Mesendoderm (in vitro differentiated cells): Measurements from ENCODE around the gene FAM131C.

Experiments
- DNase-seq: peaks from one replicate; pipeline ENCODE4 v3.0.0; 2013
- H2AK5ac ChIP-seq: 2 replicates; pipeline ENCODE4 v1.6.1; 2013; ENCODE audit warnings: low read length, inconsistent platforms
- H2BK120ac ChIP-seq: 2 replicates; pipeline ENCODE4 v1.6.1; 2013; ENCODE audit warnings: low read depth, mild to moderate bottlenecking, low read length, moderate library complexity, mixed read lengths
- H2BK15ac ChIP-seq: replicated peaks from 2 replicates; pipeline ENCODE4 v1.6.1; 2013; ENCODE audit warnings: low read depth, mild to moderate bottlenecking, moderate library complexity
- H2BK5ac ChIP-seq: 2 replicates; pipeline ENCODE4 v1.6.1; 2013; ENCODE audit warnings: low read length, inconsistent platforms
- H3K18ac ChIP-seq: 2 replicates; pipeline ENCODE4 v1.6.1; 2013; ENCODE audit warnings: mild to moderate bottlenecking, low read length, mixed read lengths
- H3K23ac ChIP-seq: one replicate; pipeline ENCODE4 v1.6.1; 2013; ENCODE audit warnings: low read length
- H3K27ac ChIP-seq: 2 replicates; pipeline ENCODE4 v1.5.1; 2013; ENCODE audit warnings: low read depth, mild to moderate bottlenecking, inconsistent platforms, low read length, moderate library complexity
- H3K27me3 ChIP-seq: 2 replicates; pipeline ENCODE4 v1.6.1; 2013; ENCODE audit warnings: low read length, control low read depth, mild to moderate bottlenecking, inconsistent platforms; ENCODE audit not compliant: insufficient read depth, poor library complexity
- H3K36me3 ChIP-seq: 2 replicates; pipeline ENCODE4 v1.6.1; 2013; ENCODE audit warnings: low read length, inconsistent platforms; ENCODE audit not compliant: control insufficient read depth, insufficient read depth
- H3K4ac ChIP-seq: one replicate; pipeline ENCODE4 v1.6.1; 2013; ENCODE audit warnings: low read depth, mild to moderate bottlenecking, low read length, moderate library complexity
- H3K4me1 ChIP-seq: 2 replicates; pipeline ENCODE4 v1.6.1; 2013; ENCODE audit warnings: low read depth, low read length, inconsistent platforms; ENCODE audit not compliant: control insufficient read depth
- H3K4me2 ChIP-seq: 2 replicates; pipeline ENCODE4 v1.6.1; 2013; ENCODE audit warnings: low read length
- H3K4me3 ChIP-seq: 2 replicates; pipeline ENCODE4 v1.5.1; 2013; ENCODE audit warnings: mild to moderate bottlenecking, low read length
- H3K56ac ChIP-seq: one replicate; pipeline ENCODE4 v1.6.1; 2013; ENCODE audit warnings: low read length
- H3K79me1 ChIP-seq: 2 replicates; pipeline ENCODE4 v1.6.1; 2013; ENCODE audit warnings: low read length, inconsistent platforms
- H3K79me2 ChIP-seq: 2 replicates; pipeline ENCODE4 v1.6.1; 2013; ENCODE audit warnings: mild to moderate bottlenecking, low read length; ENCODE audit not compliant: control insufficient read depth, insufficient read depth
- H3K9ac ChIP-seq: 2 replicates; pipeline ENCODE4 v1.6.1; 2013; ENCODE audit warnings: low read length, inconsistent platforms
- H4K5ac ChIP-seq: one replicate; pipeline ENCODE4 v1.6.1; 2013; ENCODE audit warnings: low read length
- H4K8ac ChIP-seq: one replicate; pipeline ENCODE4 v1.6.1; 2013; ENCODE audit warnings: low read depth, mild to moderate bottlenecking, control low read depth, low read length, moderate library complexity
- WGBS: extraction: QIAGEN DNeasy Blood & Tissue Kit; methylation state at CpG from one replicate; pipeline ENCODE4 v1.1.7; 2013; ENCODE audit warnings: low lambda C conversion rate, missing lambda C conversion rate; ENCODE audit not compliant: insufficient coverage; ENCODE audit errors: extremely low coverage; 5-methylcytosine and 5-hydroxymethylcytosine counted together

Gene FAM131C

DNA sequence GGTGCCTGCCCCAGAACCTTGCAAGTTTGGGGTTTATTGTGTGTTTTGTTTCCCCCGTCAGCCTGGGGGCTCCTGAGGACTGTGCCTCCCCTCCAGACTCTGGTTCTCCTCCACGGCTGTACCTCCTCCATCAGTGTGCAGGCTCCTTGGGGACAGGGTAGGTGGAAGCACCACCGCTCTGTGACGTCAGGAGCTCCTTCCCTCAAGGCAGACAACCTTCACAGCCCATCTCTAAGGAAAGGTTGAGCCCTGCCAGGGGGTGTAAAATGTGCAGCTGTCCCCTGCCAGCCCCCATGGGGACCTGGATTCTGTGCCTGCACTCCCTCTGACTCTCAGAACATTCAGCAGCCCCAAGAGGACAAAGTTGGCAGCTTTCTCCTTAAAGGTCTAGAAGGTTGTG lies 55.1 kb downstream of the FAM131C start:
- DNase-seq, result no peak
- H3K4me1 ChIP-seq, result peaks cover 3% of the 10 kb centered on the region

DNA sequence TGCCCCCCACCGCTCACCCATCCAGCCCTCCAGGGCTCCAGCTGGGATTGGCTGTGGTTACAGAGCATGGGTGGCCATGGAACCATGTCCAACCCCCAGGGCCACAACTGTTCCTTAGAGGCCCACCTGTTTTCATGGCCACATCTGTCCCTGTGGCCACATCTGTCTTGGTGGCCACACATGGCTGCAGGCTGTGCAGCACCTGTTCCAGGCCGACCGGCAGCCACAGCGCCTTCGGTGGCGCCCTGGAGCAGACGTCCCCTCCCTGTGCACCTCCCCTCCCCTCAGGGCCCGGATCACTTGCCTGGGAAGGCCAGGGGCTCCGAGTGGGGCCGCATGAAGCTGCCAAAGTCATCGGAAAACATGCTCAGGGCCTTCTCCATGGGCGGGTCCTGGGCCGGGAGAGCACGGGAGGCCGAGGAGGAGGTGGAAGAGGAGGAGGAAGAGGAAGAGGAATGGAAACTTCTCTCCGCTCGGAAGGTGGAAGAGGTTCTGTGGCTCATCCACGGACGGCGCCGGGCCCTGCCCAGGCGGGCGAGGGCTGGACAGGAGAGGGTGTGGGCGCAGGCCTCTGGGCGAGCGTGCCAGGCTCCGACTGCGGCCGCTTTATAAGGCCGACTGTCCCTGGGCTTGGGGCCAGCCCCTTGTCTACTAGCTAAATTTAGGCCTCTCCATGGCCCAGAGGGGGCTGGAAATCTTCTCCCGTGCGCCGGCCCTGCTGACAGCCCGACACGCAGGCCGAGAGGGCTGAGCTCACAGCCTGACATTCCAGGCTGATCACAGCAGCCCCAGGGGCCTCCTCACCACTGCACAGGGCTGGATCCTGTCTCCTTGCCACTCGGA lies 55.8 kb downstream of the FAM131C start, which contains the start of gene HSPB7:
HSPB7 (minus strand) TSS at position 583 of the 843 bp plus-strand sequence; CDS start at position 503, 80 bp downstream.
- Histone ChIP-seq H3K18ac (no peak within 1 kb of the TSS), H3K79me1 (no peaks in the 10 kb centered on the region), H3K4me3 (no peak within 1 kb of the TSS), H3K56ac (peak within 1 kb of the TSS; percentile 54), H3K27me3 (no peaks in the 10 kb centered on the region), H4K8ac (no peak within 1 kb of the TSS), H2BK15ac (no peak within 1 kb of the TSS), H3K4me2 (no peak within 1 kb of the TSS), H3K36me3 (no peaks in the 10 kb centered on the region), H2BK120ac (no peak within 1 kb of the TSS), H2AK5ac (no peak within 1 kb of the TSS), H4K5ac (no peak within 1 kb of the TSS), H3K4ac (no peak within 1 kb of the TSS), H3K9ac (no peak within 1 kb of the TSS), H3K23ac (no peak within 1 kb of the TSS), H2BK5ac (no peak within 1 kb of the TSS), H3K79me2 (no peaks in the 10 kb centered on the region), H3K27ac (no peak within 1 kb of the TSS), H3K4me1 (peaks cover 3% of the 10 kb centered on the region)
- no CpG with 5 or more reads among the region's 37 CpGs for WGBS
- DNase-seq, result peak; percentile 74

More for the DNA sequence above, 55.1 kb downstream of the FAM131C start:
- Histone ChIP-seq H3K4ac (no peak overlapping the region), H2AK5ac (no peak overlapping the region), H4K5ac (no peak overlapping the region), H2BK120ac (no peak overlapping the region), H3K4me3 (no peak overlapping the region), H3K36me3 (no peaks in the 10 kb centered on the region), H3K18ac (no peak overlapping the region), H2BK15ac (no peak overlapping the region), H3K27ac (no peak overlapping the region), H4K8ac (no peak overlapping the region), H3K79me1 (no peaks in the 10 kb centered on the region), H3K23ac (no peak overlapping the region), H3K56ac (no peak overlapping the region), H3K27me3 (no peaks in the 10 kb centered on the region), H3K4me2 (no peak overlapping the region), H3K9ac (no peak overlapping the region), H3K79me2 (no peaks in the 10 kb centered on the region), H2BK5ac (no peak overlapping the region)
- whole genome bisulfite sequencing, result no CpG with 5 or more reads among the region's 4 CpGs

DNA sequence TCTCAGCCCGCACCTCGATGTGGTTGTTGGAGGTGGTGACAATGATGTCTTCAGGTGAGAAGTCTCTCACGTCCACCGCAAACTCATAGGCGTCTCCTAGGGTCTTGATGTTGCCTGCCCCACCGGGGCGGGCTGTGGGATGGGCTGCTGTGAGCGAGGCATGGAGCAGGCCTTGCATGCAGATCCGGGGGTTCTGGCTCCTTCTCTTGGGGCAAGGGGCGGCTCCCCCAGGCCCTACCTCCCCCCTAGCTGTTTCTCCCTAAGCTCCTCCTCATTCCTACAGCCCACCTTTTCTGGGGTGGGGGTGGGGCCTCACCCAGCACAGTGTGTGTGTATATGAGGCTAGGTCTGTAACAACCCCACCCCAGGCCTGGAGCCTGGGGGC lies 56.4 kb downstream of the FAM131C start:
- Histone ChIP-seq H2BK5ac (no peak overlapping the region), H2AK5ac (no peak overlapping the region), H2BK120ac (no peak overlapping the region), H3K36me3 (no peaks in the 10 kb centered on the region), H3K27ac (no peak overlapping the region), H4K8ac (no peak overlapping the region), H2BK15ac (no peak overlapping the region), H3K79me1 (no peaks in the 10 kb centered on the region), H3K56ac (no peak overlapping the region), H3K79me2 (no peaks in the 10 kb centered on the region), H3K4me1 (peaks cover 6% of the 10 kb centered on the region), H3K18ac (no peak overlapping the region), H3K4ac (no peak overlapping the region), H4K5ac (no peak overlapping the region), H3K9ac (no peak overlapping the region), H3K4me2 (no peak overlapping the region), H3K4me3 (no peak overlapping the region), H3K23ac (no peak overlapping the region), H3K27me3 (no peaks in the 10 kb centered on the region)
- no peak for DNase-seq
- no CpG with 5 or more reads among the region's 10 CpGs for WGBS

DNA sequence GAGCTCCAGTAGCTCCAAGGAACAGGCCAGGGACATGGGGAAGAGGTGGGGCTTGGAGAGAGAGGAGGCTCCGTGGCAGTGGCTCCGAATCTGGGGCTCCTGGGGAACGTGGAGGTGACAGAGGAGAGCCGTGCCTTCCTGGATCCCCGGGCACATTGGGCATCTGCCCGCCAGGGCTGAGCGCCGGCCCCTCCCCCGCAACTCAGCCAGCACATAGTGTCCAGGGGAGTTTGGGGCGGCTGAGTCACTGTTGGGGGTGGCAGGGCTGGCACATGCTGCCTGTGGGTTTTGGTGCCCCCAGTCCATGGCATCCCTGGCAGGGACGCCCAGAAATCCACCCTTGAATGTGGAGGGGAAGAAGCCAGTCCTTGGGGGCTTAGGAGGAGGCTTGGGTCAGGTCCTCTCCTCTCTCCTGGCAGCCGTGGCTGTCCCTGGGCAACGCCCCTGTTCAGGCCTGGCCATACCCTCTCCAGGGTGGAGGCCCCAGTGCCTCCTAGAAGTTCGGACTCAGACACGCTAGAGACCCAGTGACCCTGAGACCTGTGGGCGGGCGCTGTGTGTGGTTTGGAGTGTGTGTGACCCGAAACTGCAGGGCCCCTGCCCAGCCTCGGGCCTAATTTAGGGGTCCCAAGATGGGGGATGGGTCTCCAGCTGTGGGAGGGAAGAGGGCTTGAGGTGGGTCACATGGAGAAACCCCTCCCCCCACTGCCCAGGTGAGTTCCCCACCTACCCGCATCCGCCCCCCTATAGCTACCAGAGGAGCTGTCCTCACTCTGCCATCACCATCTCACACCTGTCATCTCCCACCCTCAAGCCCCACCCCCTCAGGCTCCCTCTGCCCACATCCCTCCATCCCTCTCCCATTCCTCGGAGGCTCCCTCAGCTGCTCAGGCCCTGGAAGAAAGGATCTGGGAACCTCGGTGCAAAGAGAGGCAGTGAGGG lies 57.2 kb downstream of the FAM131C start:
- Histone ChIP-seq H4K5ac (no peak overlapping the region), H3K4me2 (no peak overlapping the region), H3K18ac (no peak overlapping the region), H3K23ac (no peak overlapping the region), H3K27me3 (no peaks in the 10 kb centered on the region), H3K56ac (no peak overlapping the region), H2BK120ac (no peak overlapping the region), H3K4me1 (peaks cover 6% of the 10 kb centered on the region), H2BK15ac (no peak overlapping the region), H3K27ac (no peak overlapping the region), H3K79me1 (no peaks in the 10 kb centered on the region), H3K79me2 (no peaks in the 10 kb centered on the region), H3K4me3 (no peak overlapping the region), H4K8ac (no peak overlapping the region), H2BK5ac (no peak overlapping the region), H2AK5ac (no peak overlapping the region), H3K4ac (no peak overlapping the region), H3K36me3 (no peaks in the 10 kb centered on the region), H3K9ac (no peak overlapping the region)
- no CpG with 5 or more reads among the region's 23 CpGs for WGBS
- no peak for DNase-seq

DNA sequence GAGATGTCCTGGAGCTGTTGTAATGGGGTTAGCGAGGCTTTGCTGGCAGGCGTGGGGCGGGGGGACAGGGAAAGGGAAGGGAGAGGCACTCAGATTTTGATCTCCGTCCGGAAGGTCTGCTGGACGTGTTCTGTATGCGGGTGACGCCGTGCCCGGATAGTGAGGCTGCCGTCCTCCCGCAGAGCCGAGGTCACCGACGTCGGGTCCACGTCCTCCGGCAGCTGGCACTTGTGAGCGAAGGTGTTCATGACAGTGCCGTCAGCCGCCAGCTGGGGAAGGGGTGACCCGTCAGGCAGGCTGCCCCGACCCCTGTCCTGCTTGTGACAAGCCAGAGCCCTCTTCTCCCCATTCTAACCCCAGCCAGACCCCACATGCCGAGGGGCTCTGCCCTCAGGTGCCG lies 58.0 kb downstream of the FAM131C start:
- H2AK5ac ChIP-seq, result no peak overlapping the region
- H4K8ac ChIP-seq, result no peak overlapping the region
- no peak overlapping the region for H3K4me3 ChIP-seq
- no peak overlapping the region for H2BK15ac ChIP-seq
- no peak overlapping the region for H3K27ac ChIP-seq
- H3K27me3 ChIP-seq, result no peaks in the 10 kb centered on the region
- H4K5ac ChIP-seq, result no peak overlapping the region
- H3K4ac ChIP-seq, result no peak overlapping the region
- no peak overlapping the region for H3K4me2 ChIP-seq
- H3K23ac ChIP-seq, result no peak overlapping the region
- peaks cover 6% of the 10 kb centered on the region for H3K4me1 ChIP-seq
- H3K36me3 ChIP-seq, result no peaks in the 10 kb centered on the region
- H3K79me2 ChIP-seq, result no peaks in the 10 kb centered on the region
- no peak overlapping the region for H3K9ac ChIP-seq
- H2BK5ac ChIP-seq, result no peak overlapping the region
- no peak overlapping the region for H3K18ac ChIP-seq
- no peak overlapping the region for H2BK120ac ChIP-seq
- peak overlapping the region; percentile 6 for H3K56ac ChIP-seq
- no peak for DNase-seq
- H3K79me1 ChIP-seq, result no peaks in the 10 kb centered on the region
- WGBS, result no CpG with 5 or more reads among the region's 25 CpGs
